Stimulated activated CD4-positive, alpha-beta T cell treated with anti-CD3 and anti-CD28 coated beads, Interleukin-4, amount 100 ng/mL, for 1 hour (primary cell): ENCODE data around the gene ENTREP3.
"Not testable (repeated sequence)": the region's sequence is repeated elsewhere in the genome, so short reads cannot be mapped to it uniquely, and the experiment has no call there.

Experiments
- DNase-seq: peaks from one replicate; pipeline ENCODE4 v3.0.0-alpha.2; 2020

ENTREP3 gene

GRCh38 chr1:155255243-155256007 lies at the start of gene ENTREP3:
Gene ENTREP3, minus strand, starts transcription at chr1:155255483. Its CDS starts 606 bp downstream, at chr1:155254877.
- peak; percentile 78 for DNase-seq

DNA sequence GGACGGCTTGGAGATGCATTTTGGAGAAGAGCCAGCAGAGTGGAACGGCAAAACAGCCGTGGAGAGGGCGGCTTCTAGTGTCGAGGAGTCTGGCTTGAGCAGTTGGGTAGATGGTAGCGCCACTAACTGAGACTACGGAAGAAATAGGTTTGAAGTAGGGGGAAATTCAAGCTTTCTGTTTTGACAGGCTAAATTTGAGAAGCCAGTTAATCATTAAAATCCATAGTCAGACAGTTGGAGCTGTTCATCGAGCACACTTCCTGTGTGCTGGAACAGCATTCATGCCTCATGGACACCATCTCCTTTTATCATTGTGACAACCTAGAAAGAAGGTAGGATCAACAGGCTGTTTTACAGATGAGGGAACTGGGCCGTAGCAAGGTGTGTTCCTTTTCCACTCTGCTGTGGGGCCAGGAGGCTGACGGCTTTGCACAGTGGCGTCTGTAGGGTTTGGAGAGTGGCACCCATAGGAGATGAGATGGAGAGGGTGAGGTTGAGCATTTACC lies 49.3 kb upstream of the ENTREP3 start:
- no peak for DNase-seq

DNA sequence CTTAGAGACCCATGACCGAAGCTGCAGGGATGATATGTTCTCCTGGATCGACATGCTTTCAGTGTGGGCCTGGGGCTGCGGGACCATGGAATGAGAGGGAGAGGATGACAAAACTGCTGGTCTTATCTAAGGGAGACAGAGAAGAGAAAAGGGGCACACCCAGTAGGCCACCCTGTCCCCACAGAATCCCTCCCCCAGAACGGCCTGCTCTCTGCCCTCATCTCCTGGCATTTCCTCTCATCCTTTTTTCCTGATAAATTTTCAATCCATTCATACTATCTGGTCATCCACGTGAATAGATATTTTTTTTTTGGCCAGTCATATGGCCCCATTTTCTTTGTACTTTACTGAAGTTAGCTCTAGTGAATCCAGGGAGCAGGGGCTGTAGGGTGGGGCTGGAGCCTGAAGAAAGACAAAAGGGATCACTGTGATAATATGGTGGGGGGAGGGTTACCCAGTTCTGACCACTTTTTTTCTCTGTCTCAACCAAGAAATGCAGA lies 46.1 kb upstream of the ENTREP3 start, which contains the start of gene PKLR:
PKLR (minus strand) TSS at position 97 of the 500 bp plus-strand sequence; CDS start at position 54, 43 bp downstream.
- DNase-seq = no peak

DNA sequence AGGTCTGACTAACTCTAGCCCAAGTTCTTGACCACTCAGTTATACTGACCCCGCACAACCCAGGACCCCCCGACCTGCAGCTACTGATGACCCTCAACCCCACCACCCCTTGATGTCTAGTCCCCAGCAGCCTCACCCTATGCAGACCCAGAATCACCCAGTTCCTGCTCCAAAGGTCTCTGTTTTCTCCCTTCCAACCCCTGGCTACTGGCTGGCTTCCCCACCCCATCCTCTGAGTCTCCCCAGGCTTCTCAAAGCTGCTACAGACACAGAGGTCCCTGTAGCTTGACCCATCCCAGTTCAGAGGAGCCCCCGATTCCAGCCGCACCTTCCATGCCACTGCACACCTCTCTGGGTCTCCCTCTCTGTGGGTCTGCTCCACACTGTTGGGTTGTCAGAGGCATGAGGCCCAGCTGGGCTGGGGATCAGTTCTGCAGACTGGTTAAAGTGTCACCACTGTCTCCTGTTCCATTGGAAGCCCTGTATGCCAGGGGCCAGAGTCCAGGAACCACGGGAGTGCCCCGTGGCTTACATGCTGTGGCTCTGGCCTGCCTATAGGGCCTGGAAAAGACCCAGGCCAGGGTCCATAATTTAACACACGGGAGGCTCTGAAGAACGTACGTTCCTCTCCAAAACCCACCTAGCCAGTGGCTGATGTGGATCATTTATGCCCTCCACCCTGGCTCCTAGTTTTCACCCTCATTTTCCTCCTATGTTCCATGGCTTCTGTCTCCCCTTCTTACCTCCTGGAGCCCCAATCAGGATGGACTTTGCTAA lies 45.5 kb upstream of the ENTREP3 start:
- DNase-seq = no peak

DNA sequence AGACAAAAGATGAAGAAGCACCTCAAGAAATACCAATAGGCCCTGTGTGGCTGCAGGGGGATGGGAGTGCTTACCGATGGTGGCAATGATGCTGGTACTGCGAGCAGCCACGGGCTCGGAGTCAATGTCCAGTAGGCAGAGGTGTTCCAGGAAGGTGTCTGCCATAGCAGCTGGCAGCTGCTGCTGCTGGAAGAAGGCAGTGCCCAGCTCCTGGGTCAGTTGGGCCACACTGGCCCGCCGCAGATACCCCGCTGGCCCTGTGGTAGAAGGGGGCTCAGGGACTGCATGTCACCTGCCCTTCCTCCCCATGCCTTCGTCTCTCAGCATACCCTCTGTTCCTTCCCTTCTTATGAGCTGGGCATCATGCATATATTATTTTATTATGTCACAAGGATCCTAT lies 44.7 kb upstream of the ENTREP3 start:
- DNase-seq = no peak

- DNase-seq = no peak
Measured at GRCh38 chr1:155297384-155297783, 42.1 kb upstream of the ENTREP3 start.

DNA sequence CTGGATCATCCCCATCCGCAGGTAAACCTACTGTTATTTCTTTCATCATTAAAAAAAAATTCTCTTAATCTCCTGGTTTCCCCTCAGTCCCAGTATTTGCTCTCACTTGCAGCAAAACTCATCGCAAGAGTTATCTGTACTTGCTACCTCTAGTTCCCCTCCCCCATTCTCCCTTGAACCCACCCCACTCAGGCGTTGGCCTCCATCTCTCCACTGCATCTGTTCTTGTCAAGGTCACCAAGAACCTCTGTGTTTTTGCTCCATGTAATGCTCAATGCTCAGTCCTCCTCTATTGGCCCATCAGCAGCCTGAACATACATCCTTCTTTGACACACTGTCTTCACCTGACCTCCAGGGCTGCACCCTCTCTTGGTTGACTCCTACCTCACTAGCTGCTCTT lies 41.4 kb upstream of the ENTREP3 start:
- no peak for DNase-seq

DNA sequence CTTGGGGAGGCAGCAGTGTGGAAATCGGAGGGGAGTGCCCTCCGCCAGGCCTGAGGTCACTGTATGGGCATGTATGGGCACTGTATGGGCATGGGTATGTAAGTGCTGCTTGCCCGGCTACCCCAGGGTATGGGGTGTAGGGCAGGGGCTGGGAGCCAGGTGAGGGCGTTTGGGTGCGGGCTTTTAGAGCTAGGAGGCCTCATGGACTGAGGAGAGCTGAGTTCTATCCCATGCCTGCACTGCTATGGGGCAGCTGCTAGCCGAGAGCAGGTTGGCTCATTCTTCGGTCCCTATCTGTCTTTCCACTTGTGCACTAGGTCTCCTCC lies 40.6 kb upstream of the ENTREP3 start:
- DNase-seq = no peak

- DNase-seq = no peak
Measured at GRCh38 chr1:155295183-155295941, 40.1 kb upstream of the ENTREP3 start.

DNA sequence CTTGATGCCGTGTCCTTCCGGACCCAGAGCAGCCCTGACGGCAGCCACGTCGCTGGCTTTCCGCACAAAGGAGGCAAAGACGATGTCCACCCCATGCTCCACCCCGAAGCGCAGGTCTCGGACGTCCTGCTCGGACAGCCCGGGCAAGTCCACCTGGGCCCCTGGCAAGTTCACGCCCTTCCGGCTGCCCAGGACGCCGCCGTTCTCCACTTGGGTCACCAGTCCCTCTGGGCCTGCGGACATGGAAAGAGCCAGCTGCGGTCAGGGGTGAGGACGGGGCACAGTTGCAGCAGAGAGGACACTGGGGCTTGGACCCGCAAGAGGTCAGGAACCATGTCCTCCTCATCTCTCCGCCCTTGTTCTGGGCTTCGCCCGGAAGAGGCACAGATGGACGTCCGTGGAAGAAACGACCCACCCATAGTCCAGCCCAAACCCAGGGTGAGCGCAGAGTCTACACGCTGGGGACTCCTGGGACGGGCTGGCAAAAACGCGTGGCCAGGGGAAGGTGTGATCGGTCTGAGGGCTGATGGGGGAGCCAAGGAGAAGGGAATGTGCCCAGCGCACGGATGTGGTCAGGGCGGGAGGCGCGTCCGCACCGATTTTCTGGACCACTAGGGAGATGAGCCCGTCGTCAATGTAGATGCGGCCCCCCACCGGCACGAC lies 39.4 kb upstream of the ENTREP3 start:
- no peak for DNase-seq

GRCh38 chr1:155293086-155293749 lies 37.9 kb upstream of the ENTREP3 start:
- no peak for DNase-seq

DNA sequence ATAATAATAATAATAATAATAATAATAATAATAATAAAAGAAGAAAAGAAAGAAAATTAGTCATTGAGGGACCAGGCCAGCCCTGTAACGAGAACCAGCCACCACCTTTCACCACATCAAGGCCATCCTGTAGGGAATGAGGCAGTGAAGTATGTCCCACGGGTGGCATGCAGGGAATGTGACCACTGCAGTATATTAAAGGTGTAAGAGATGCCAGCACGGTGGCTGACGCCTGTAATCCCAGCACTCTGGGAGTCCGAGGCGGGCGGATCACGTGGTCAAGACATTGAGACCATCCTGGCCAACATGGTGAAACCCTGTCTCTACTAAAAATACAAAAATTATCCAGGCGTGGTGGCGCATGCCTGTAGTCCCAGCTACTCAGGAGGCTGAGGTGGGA lies 35.7 kb upstream of the ENTREP3 start:
- DNase-seq = not testable (repeated sequence)

DNA sequence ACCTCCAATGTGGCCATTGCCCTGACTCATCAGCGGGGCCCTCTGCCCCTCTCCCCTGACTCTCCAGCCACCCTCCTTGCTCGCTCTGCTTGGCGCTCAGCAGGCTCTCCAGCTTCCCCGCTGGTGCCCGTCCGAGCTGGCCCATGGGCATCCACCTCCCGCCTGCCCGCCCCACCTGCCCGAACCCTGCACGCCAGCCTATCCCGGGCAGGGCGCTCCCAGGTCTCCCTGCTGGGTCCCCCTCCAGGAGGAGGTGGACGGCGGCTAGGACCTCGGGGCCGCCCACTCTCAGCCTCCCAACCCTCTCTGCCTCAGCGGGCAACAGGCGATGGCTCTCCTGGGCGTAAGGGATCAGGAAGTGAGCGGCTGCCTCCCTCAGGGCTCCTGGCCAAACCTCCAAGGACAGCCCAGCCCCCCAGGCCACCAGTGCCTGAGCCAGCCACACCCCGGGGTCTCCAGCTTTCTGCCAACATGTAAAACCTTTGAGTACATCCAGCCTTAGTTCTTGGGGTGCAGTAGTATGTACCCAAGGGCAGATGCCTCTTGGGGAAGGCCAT lies 32.8 kb upstream of the ENTREP3 start:
- DNase-seq = no peak

DNA sequence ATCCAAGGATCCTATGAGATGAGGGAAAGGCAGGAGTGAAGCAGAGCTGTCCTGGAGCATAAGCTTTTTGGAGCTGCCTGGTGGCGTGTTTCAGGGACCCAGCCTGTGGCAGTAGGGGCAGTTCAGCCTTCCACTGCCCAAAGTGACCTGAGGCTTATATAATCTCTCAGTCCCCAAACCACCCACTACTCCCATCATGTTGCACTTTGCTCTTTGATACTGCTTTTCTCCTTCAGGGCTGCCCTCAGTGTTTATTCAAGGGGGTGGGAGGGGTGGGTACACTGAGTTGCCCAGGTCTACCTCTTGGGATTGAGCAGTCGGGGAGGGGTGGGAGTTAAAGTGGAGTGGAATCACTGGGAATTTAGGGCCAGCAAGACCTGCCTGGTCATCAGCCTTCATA lies 31.3 kb upstream of the ENTREP3 start:
- DNase-seq = no peak

DNA sequence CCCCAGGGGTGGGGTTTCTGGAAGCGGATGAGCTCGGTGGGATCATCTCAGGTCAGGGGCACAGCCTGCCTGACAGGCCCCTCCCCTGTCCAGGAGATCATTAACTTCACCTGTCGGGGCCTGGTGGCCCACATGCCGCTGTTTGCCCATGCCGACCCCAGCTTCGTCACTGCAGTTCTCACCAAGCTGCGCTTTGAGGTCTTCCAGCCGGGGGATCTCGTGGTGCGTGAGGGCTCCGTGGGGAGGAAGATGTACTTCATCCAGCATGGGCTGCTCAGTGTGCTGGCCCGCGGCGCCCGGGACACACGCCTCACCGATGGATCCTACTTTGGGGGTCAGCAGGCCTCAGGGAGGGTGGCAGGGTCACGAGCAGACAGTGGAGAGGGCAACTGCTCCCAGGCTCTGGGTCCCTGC lies 30.4 kb upstream of the ENTREP3 start:
- no peak for DNase-seq

DNA sequence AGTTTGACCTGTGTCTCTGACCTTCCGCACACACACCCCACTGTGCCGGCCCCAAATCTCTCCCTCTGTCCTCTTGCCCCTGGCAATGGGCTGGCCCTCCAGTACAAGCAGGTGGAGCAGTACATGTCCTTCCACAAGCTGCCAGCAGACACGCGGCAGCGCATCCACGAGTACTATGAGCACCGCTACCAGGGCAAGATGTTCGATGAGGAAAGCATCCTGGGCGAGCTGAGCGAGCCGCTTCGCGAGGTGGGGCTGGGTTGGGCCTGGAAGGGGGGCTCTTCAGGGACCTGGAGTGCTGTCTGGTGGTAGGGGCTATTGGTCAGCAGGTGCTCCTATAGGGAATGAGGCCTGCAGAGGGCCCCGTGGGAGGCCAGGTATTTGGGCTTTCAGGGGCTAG lies 29.8 kb upstream of the ENTREP3 start:
- DNase-seq = no peak

GRCh38 chr1:155284476-155284875 lies 29.2 kb upstream of the ENTREP3 start:
- DNase-seq = no peak

GRCh38 chr1:155282488-155283091 lies 27.3 kb upstream of the ENTREP3 start:
- DNase-seq = no peak

- DNase-seq = no peak
Measured at GRCh38 chr1:155279268-155279667, 24.0 kb upstream of the ENTREP3 start.

DNA sequence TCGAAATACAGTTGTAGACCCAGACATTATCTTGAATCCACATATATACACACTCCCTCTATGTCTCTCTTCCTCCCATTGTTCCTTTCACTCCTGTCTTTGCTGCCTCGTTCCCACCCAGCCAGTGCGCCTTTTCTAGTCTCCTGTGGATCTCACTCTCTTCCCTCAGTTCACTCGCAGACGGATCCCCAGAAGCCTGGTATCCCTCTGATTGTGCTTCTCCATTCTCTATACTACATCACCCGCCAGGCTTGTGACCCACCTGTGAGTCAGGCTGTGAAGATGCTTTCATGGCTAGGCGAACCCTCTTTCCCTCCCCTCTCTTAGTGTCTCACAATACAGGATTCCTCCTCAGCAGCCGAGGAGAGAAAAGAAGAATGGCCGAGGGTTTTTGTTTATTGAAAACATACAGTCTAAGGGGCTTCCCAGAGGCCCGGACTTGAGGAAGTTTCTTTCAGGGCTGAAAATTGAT lies 23.4 kb upstream of the ENTREP3 start:
- DNase-seq = no peak
